CD4-positive, alpha-beta T cell treated with Interleukin-6 at 100 ng/mL for 8 hours (primary cell): Measurements from ENCODE around the gene PDCD1.
"Not testable (repeated sequence)": the region's sequence is repeated elsewhere in the genome, so short reads cannot be mapped to it uniquely, and the experiment has no call there.

ENCODE experiments used
- DNase-seq: peaks from one replicate; pipeline ENCODE4 v3.0.0-alpha.2; 2020; ENCODE audit warnings: mixed read lengths, low spot score

PDCD1 gene

GRCh38 chr2:241877989-241878970 lies 19.6 kb upstream of the PDCD1 start:
- peak; percentile 72 for DNase-seq

DNA sequence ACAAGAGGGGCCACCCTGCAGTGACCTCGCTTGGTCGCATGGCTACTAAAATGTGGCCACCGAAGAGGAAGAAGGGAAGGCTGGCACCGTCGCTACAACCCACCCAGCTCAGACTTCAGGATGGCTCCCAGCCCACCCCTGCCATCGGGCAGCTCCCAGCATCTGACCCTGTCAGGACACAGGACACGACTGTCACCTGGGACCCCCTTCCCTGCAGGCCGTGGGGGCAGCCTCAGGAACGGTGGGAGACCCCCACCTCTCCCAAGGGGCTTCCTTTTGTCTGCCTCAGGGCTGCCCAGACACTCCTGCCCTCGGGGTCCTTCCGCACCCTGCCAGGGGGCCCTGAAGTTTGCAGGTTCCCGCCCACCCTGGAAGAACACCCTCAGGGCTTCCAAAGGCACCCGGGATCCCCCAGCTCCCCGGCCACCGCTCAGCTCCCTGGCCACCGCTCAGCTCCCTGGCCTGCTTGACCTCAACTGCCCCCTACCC lies 18.5 kb upstream of the PDCD1 start:
- no peak for DNase-seq

- no peak for DNase-seq
Measured at GRCh38 chr2:241876528-241877196, 18.0 kb upstream of the PDCD1 start.

DNA sequence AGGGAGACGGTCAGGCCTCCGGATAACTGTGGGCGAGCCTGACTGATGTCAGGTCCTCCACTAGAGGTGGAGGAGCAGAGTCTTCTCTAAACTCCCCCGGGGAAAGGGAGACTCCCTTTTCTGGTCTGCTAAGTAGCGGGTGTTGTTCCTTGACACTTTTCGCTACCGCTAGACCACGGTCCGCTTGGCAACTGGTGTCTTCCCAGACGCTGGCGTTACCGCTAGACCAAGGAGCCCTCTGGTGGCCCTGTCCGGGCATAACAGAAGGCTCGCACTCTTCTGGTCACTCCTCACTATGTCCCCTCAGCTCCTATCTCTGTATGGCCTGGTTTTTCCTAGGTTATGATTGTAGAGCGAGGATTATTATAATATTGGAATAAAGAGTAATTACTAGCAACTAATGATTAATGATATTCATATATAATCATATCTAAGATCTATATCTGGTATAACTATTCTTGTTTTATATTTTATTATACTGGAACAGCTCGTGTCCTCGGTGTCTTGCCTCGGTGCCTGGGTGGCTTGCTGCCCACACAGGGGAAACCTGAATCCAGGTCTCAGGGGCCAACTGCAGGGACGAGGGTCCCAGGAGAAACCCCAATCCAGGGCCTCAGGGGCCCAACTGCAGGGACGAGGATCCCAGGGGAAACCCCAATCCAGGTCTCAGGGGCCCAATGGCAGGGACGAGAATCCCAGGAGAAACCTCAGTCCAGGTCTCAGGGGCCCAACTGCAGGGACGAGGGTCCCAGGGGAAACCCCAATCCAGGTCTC lies 17.2 kb upstream of the PDCD1 start:
- DNase-seq, result not testable (repeated sequence)

GRCh38 chr2:241874277-241874925 lies 15.7 kb upstream of the PDCD1 start:
- DNase-seq, result no peak

- no peak for DNase-seq
Measured at GRCh38 chr2:241873803-241874110, 15.1 kb upstream of the PDCD1 start.

DNA sequence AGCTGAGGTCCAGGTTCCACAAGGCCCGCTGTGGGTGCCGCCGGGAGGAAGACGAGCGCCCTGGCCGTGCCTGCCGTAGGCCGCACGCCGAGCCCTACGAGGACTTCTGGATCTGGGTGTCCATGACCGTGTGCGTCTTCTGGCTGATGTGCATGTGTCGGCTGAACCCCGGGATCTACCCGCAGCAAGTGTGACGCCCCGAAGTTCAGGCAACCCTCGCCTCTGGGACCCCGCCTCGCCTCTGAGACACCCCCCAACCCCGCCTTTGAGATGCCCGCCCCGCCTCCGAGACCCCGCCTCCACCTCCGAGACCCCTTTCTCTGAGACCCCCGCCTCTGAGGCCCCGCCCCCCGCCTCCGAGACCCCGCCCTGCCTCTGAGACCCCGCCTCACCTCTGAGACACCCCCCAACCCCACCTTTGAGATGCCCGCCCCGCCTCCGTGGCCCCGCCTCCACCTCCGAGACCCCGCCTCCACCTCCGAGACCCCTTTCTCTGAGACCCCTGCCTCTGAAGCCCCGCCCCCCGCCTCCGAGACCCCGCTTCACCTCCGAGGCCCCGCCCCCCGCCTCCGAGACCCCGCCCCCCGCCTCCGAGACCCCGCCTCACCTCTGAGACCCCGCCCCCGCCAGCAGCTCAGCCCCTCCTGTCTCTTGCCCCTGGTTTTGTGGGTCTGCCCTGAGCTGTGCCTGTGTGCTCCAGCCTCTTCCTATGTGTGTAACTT lies 14.5 kb upstream of the PDCD1 start:
- no peak for DNase-seq

- no peak for DNase-seq
Measured at GRCh38 chr2:241872313-241872642, 13.6 kb upstream of the PDCD1 start.

DNA sequence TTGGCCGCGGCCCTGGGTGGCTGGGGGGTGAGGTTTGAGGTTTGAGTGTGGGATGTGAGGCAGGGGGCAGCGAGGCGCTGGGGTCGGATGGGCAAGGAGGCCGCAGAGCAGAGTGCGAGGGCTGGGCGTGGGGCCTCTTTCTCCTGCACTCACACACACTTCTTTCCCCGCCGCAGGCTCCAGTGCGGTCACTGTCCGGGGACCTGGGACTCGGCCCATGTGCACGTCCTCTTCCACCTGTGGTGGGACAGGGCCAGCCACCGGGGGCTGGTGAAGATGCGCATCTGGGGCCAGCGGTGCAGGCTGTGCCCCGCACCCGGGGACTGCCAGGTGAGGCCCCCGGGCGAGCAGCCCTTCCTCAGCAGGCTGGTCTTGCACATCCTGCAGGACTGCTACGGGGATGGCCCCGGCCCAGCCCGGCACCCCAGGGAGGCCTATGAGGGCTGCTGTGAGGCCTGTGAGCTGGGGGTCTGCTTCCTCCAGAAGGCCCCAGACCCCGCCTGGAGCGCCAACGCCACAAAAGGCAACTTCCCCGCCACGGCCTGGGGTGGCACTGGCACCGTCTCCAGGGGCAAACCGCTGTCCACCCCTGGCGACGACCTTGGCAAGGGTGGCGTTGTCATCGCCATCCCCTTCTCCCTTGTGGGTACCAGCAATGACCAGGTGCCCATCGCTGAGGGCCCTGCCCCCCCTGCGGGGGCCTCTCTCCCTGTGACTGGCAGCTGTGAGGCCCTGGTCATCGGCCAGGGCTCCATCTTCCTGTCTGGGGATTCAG lies 13.0 kb upstream of the PDCD1 start:
- no peak for DNase-seq

DNA sequence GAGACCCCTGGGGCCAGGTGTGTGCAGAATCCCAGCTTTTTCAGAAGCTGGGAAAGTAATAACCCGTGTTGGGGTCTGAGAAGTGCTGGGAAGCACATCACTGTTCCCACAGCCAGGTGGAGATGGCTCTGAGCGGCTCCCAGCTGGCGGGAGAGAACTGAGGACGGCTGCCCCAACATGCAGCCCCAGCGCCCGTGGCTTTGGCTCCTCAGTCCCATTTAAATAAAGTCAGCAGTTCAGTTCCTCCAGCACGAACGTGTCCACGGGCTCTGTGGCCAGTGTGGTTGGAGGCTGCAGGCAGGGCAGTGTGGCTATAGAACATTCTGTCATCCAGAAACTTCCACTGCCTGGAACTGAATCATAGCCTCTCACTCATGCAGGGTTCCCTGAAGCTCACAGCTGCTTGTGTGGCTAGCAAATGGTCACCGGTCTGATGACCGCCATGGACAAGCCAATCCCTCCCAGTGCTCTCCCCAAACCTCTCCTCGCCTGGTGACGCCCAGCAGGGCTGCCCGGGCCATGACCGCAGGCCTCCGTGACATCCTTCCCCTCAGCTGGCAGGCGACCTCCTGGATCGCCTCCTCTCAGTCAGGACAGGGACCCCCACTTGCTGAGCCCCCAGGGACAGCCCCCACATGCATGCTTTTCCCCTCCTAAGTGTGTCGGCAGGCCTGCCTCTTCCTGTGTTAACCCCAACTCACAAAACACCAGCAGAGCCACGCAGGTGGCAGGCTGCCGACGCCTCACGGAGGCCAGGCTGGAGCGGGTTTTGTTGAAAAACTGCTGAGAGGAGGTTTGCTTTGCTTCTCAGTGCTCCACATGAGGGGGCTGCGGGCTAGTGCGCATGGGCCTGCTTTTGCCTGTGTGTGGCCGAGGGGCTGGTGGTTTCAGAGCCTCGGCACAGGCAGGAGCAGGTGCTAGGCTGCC lies 12.2 kb upstream of the PDCD1 start:
- peak; percentile 32 for DNase-seq

DNA sequence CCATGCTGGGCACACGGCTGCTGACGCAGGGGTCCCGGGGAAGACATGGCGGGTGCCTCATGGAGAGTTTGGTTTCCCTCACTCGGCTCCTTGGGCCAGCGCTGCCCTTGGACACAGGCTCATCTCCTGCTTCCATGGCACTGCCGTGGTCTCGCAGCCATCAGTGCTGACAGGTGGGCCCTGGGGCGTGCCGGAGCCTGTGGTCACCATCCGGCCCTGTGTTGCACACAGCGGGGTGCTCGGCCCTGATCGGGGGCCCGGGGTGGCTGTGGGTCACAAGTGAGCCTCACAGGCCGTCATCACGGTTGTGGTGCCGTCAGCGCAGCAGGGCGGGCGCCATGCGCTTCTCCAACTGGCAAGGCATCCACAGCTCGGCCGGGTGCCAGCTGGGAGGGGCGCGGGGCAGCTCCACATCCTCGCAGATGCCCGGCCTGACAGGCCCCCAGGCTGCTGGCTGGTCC lies 11.4 kb upstream of the PDCD1 start:
- no peak for DNase-seq

DNA sequence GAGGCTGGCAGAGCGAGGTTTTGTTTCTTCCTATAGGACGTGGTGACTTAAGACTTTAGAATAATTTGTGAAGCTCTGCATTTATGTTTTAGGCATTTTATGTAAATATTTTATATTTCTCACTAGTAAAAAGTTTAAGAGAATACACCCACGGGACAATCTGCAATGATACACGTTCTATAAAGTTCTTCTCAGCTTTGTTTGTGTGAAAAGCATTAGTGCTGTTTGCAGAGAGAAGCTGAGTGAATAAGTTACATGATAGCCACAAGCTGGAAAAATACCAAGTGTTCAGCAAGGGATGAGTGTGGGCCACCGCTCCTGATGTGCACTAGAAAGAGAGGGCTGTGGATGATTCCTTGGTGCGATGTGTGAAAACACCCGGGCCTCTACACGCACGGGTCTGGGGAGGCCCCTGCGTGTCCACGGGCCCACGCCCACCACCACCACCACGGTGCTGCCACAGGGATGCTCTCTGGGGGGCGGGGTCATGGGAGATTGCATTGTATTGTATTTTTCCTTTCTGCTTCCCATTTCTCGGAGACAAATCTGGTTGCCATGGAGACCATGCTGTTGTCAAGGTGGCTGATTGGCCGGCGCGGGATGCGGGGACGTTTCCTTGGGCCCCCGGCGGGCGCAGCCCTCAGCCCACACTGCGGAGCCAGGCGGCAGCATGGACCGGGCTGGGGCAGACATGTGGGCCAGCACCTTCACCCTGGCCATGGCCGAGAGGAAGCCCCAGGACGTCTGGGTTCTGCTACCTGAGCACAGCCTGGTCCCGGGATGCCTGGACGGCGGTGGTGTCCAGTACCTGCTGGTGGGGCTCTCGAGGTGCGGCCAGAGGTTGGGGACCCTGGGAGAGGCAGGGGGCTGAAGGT lies 10.6 kb upstream of the PDCD1 start, which contains the start of gene RTP5:
TSS of gene RTP5 (plus strand) at position 643 of the 875 bp plus-strand sequence. CDS start at position 671, 28 bp downstream.
- DNase-seq, result no peak

DNA sequence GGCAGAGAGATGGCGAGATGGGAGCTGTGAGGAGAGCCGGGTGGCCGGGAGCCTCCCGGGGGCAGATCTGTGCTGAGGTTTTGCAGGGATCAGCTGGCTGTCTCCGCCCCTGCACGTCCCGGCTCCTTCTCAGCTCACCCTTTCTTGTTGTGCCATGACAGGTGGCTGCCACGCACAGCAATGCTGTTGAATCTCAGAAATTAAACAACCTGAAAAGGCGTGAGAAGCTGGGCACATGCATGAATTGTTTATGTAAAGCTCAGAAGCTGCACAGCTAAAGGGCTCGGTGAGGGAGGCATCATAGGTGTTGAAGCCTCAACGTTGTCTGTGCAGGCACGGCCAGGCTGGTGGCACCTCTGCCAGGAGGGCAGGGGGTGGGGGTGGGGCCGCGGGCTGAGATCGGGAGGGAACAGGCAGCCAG lies 10.0 kb upstream of the PDCD1 start:
- DNase-seq, result peak; percentile 30

- DNase-seq, result peak; percentile 45
Measured at GRCh38 chr2:241867776-241868420, 9.2 kb upstream of the PDCD1 start.

DNA sequence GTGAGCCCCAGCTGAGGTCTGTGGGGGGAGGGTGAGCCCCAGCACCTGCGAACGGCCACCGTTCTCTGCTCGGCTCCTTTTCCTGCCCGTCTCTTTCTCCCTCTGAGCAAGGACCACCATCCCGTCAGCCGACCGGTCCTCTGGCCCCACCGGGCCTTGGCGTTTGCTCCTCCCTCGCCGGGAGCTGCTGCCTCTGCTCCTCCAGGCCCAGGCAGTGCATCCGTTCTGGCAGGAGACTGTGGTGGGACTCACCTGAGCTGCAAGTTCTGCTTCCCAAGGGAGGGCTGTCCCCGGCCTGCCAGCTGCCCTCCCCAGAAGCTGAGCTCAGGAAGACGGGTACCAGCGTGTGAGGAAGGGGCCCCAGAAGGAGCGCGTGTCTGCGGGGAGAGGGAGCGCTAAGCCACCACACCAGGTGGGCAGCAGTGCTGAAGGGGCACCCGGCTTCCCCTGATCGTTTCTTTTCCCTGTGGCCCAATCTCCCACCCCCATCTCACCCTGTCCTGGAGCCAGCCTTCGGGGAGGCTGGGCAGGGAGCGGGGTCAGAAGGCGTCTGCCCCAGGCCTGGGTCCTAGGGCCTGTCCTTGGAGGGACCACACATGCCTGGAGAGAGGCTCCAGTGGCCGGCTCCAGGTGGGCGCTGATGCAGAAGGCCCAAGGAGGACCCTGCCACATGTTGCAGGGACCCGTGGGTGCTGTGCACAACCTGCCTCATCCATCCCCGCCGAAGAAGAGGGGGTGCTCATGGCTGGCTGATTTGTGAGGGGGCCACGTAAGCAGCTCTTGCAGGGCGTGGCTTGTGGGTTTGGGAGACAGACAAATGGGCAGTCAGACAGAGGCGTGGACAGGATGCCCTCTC lies 8.3 kb upstream of the PDCD1 start:
- DNase-seq, result no peak

GRCh38 chr2:241865957-241866789 lies 7.5 kb upstream of the PDCD1 start:
- DNase-seq, result no peak
